ENCODE measurements around the gene RSRC2. TPM values are rescaled to one million over a fixed set of nuclear protein-coding genes. Genes with fewer than 3 reads are reported as not detected.

Gene RSRC2
- total RNA-seq, 1 experiment from 2014 or later = 77.9 TPM

DNA sequence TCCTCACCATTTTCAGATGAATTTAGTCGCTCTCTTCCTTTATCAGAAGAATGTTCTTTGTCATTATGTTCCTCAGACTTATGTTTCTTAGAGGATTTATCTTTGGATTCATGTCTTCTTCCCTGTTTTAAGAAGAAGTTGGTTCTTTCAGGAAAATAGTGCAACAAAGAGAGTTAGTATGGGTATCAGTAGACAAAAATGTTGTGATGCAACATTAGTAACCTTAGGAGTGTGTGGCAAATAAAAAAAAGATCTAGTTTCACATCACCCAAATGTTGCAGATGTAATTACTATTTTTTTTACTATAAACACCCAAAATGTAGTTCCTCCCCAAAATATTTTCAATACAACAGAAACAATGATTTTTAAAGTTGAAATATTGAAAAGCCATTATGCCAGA is 7.8 kb downstream of the RSRC2 start:
- Mint-ChIP-seq H3K4me3 (ENCODE audit: unreplicated experiment) (no peak overlapping the region), H3K27me3 (ENCODE audit: insufficient read depth, unreplicated experiment) (no peaks in the 10 kb centered on the region), H3K36me3 (ENCODE audit: insufficient read depth, unreplicated experiment) (peaks cover 93% of the 10 kb centered on the region), H3K9me3 (ENCODE audit: unreplicated experiment) (no peaks in the 10 kb centered on the region), H3K27ac (ENCODE audit: unreplicated experiment) (no peak overlapping the region), H3K4me1 (ENCODE audit: low read depth, unreplicated experiment) (peaks cover 14% of the 10 kb centered on the region)
- DNase-seq = no peak
- BruUV-seq (replicated peaks) = no TSS peak
- intact Hi-C loops (cut with micrococcal nuclease; ENCODE audit: unreplicated experiment) = no loop called here
- POLR2A ChIA-PET = interaction anchor here (1.7 kb wide), 1 partner anchor 18 kb away, joined by 6 read pairs; the partner anchor contains the start of gene ZCCHC8
- CTCF ChIA-PET = no interaction called here
- peaks cover 8% of the 10 kb centered on the region for H3K36me3 ChIP-seq (ENCODE audit: control insufficient read depth, insufficient read depth, low read length)
- no peaks in the 10 kb centered on the region for H3K9me3 ChIP-seq
- TF ChIP-seq CTCF (IDR thresholded peaks at IDR 0.05; ENCODE audit: insufficient read depth in 1 of 2, low read depth in 1 of 2, low read length in 1 of 2, severe bottlenecking in 1 of 2, unreplicated experiment in 1 of 2) = no peak
- no peaks in the 10 kb centered on the region for H3K27me3 ChIP-seq (replicated peaks; ENCODE audit: control insufficient read depth, insufficient read depth, low read length)
- H3K4me3 ChIP-seq (ENCODE audit: low read depth, low read length) = no peak overlapping the region
- H3K4me1 ChIP-seq = peaks cover 5% of the 10 kb centered on the region; the same call in 1 of the 2 replicates

DNA sequence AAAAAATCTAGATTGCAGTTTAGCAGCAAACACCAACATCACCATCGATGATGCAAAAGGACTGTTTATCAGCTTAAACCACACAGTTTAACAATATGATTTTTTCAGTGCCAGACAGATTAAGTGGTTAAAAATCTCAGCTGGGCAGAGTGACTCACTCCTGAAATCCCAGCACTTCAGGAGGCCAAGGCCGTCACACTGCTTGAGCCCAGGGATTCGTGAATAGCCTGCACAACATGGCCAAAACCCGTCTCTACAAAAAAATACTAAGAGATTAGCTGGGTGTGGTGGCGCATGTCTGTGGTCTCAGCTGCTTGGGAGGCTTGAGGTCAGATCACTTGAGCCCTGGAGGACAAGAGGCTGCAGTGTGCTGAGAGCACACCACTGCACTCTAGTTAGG is 8.9 kb downstream of the RSRC2 start:
- POLR2A ChIA-PET = no interaction called here

GRCh38 chr12:122516544-122517361 is 10.0 kb downstream of the RSRC2 start:
- no peak for TF ChIP-seq CTCF (IDR thresholded peaks at IDR 0.05; ENCODE audit: insufficient read depth in 1 of 2, low read depth in 1 of 2, low read length in 1 of 2, severe bottlenecking in 1 of 2, unreplicated experiment in 1 of 2)
- H3K4me1 Mint-ChIP-seq (ENCODE audit: low read depth, unreplicated experiment) = peaks cover 7% of the 10 kb centered on the region
- Histone ChIP-seq H3K9me3 (no peaks in the 10 kb centered on the region), H3K27me3 (replicated peaks; ENCODE audit: control insufficient read depth, insufficient read depth, low read length) (no peaks in the 10 kb centered on the region), H3K36me3 (ENCODE audit: control insufficient read depth, insufficient read depth, low read length) (peaks cover 9% of the 10 kb centered on the region), H3K4me3 (ENCODE audit: low read depth, low read length) (no peak overlapping the region), H3K4me1 (no peaks in the 10 kb centered on the region)
- no peaks in the 10 kb centered on the region for H3K9me3 Mint-ChIP-seq (ENCODE audit: unreplicated experiment)
- no peaks in the 10 kb centered on the region for H3K27me3 Mint-ChIP-seq (ENCODE audit: insufficient read depth, unreplicated experiment)
- CTCF ChIA-PET = interaction anchor here (0.6 kb wide), 1 partner anchor 1220 kb away, joined by 3 read pairs; the partner anchor contains the start of gene CAMKK2
- H3K27ac Mint-ChIP-seq (ENCODE audit: unreplicated experiment) = no peak overlapping the region
- POLR2A ChIA-PET = no interaction called here
- intact Hi-C loops (cut with micrococcal nuclease; ENCODE audit: unreplicated experiment) = no loop called here
- no peak for DNase-seq
- peaks cover 100% of the 10 kb centered on the region for H3K36me3 Mint-ChIP-seq (ENCODE audit: insufficient read depth, unreplicated experiment)
- no peak overlapping the region for H3K4me3 Mint-ChIP-seq (ENCODE audit: unreplicated experiment)
- BruUV-seq (replicated peaks) = no TSS peak

More for the DNA sequence above, 8.9 kb downstream of the RSRC2 start:
- Histone ChIP-seq H3K4me1 (no peaks in the 10 kb centered on the region), H3K27me3 (replicated peaks; ENCODE audit: control insufficient read depth, insufficient read depth, low read length) (no peaks in the 10 kb centered on the region), H3K4me3 (ENCODE audit: low read depth, low read length) (no peak overlapping the region), H3K9me3 (no peaks in the 10 kb centered on the region), H3K36me3 (ENCODE audit: control insufficient read depth, insufficient read depth, low read length) (peaks cover 8% of the 10 kb centered on the region)
- no peaks in the 10 kb centered on the region for H3K27me3 Mint-ChIP-seq (ENCODE audit: insufficient read depth, unreplicated experiment)
- intact Hi-C loops (cut with micrococcal nuclease; ENCODE audit: unreplicated experiment) = no loop called here
- no peaks in the 10 kb centered on the region for H3K9me3 Mint-ChIP-seq (ENCODE audit: unreplicated experiment)
- H3K4me1 Mint-ChIP-seq (ENCODE audit: low read depth, unreplicated experiment) = peaks cover 7% of the 10 kb centered on the region
- no TSS peak for BruUV-seq (replicated peaks)
- peaks cover 94% of the 10 kb centered on the region for H3K36me3 Mint-ChIP-seq (ENCODE audit: insufficient read depth, unreplicated experiment)
- DNase-seq = no peak
- CTCF ChIA-PET = no interaction called here
- no peak for TF ChIP-seq CTCF (IDR thresholded peaks at IDR 0.05; ENCODE audit: insufficient read depth in 1 of 2, low read depth in 1 of 2, low read length in 1 of 2, severe bottlenecking in 1 of 2, unreplicated experiment in 1 of 2)
- H3K27ac Mint-ChIP-seq (ENCODE audit: unreplicated experiment) = no peak overlapping the region
- no peak overlapping the region for H3K4me3 Mint-ChIP-seq (ENCODE audit: unreplicated experiment)
